ENCODE measurements around the gene MKI67. TPM values are rescaled to one million over a fixed set of nuclear protein-coding genes. Genes with fewer than 3 reads are reported as not detected.

The MKI67 gene
- polyA plus RNA-seq, 1 donor from 2014 or later = 0.16 TPM

DNA sequence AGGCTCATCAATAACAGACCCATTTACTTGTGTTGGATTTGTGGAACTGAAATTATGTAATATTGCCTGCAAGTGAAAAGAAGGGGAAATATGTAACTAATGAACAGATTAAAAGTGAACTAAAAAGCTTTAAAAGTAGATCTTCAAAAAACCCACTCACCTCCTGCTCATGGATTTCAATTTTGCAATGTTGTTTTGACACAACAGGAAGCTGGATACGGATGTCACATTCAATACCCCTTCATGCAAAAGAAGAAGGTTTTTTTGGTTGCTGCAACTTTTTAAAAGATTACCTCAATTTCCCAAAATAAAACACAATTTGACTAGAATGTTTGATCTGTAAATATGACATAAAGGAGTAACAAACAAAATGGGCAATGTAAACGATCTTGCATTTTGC lies 3.3 kb downstream of the MKI67 start:
- peaks cover 20% of the 10 kb centered on the region for H3K27me3 ChIP-seq (ENCODE audit: insufficient read depth, low read depth, low read length)
- H3F3A ChIP-seq (ENCODE audit: insufficient read depth, low read length, poor library complexity, severe bottlenecking) = no peaks in the 10 kb centered on the region
- no peak for TF ChIP-seq EP300 (conservative IDR thresholded peaks at IDR 0.05; ENCODE audit: poor library complexity, severe bottlenecking)
- TF ChIP-seq, protein P1, sequence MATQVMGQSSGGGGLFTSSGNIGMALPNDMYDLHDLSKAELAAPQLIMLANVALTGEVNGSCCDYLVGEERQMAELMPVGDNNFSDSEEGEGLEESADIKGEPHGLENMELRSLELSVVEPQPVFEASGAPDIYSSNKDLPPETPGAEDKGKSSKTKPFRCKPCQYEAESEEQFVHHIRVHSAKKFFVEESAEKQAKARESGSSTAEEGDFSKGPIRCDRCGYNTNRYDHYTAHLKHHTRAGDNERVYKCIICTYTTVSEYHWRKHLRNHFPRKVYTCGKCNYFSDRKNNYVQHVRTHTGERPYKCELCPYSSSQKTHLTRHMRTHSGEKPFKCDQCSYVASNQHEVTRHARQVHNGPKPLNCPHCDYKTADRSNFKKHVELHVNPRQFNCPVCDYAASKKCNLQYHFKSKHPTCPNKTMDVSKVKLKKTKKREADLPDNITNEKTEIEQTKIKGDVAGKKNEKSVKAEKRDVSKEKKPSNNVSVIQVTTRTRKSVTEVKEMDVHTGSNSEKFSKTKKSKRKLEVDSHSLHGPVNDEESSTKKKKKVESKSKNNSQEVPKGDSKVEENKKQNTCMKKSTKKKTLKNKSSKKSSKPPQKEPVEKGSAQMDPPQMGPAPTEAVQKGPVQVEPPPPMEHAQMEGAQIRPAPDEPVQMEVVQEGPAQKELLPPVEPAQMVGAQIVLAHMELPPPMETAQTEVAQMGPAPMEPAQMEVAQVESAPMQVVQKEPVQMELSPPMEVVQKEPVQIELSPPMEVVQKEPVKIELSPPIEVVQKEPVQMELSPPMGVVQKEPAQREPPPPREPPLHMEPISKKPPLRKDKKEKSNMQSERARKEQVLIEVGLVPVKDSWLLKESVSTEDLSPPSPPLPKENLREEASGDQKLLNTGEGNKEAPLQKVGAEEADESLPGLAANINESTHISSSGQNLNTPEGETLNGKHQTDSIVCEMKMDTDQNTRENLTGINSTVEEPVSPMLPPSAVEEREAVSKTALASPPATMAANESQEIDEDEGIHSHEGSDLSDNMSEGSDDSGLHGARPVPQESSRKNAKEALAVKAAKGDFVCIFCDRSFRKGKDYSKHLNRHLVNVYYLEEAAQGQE (IDR thresholded peaks at IDR 0.05; ENCODE audit: borderline replicate concordance) = no peak
- no peak for TF ChIP-seq EZH2 (IDR thresholded peaks at IDR 0.05; ENCODE audit: borderline replicate concordance, insufficient read depth, low read length, poor library complexity, severe bottlenecking)
- TF ChIP-seq TAF1 (IDR thresholded peaks at IDR 0.05; ENCODE audit: low read depth) = no peak
- no peak for TF ChIP-seq MXI1 (conservative IDR thresholded peaks at IDR 0.05; ENCODE audit: poor library complexity, severe bottlenecking)
- TF ChIP-seq SMC3 (conservative IDR thresholded peaks at IDR 0.05; ENCODE audit: poor library complexity) = no peak
- no peak for TF ChIP-seq CTCF (IDR thresholded peaks at IDR 0.05; ENCODE audit: poor library complexity, severe bottlenecking)
- TF ChIP-seq RAD21 (conservative IDR thresholded peaks at IDR 0.05) = no peak
- H3K9me2 ChIP-seq (ENCODE audit: insufficient read depth, low read length) = no peaks in the 10 kb centered on the region
- peaks cover 37% of the 10 kb centered on the region for H3K79me2 ChIP-seq (replicated peaks; ENCODE audit: insufficient read depth, low read length)
- H4K20me1 ChIP-seq (ENCODE audit: insufficient read depth) = no peaks in the 10 kb centered on the region
- H2AFZ ChIP-seq (ENCODE audit: low read depth, low read length) = no peak overlapping the region
- H3K9me3 ChIP-seq (ENCODE audit: low read length) = no peaks in the 10 kb centered on the region
- H3K9ac ChIP-seq (ENCODE audit: low read length) = no peak overlapping the region
- no peak overlapping the region for H3K27ac ChIP-seq (ENCODE audit: low read length)
- no peaks in the 10 kb centered on the region for H3K36me3 ChIP-seq (ENCODE audit: insufficient read depth, low read length)
- H3K4me3 ChIP-seq (ENCODE audit: low read length) = no peak overlapping the region
- no peak overlapping the region for H3K4me2 ChIP-seq (ENCODE audit: low read length)

DNA sequence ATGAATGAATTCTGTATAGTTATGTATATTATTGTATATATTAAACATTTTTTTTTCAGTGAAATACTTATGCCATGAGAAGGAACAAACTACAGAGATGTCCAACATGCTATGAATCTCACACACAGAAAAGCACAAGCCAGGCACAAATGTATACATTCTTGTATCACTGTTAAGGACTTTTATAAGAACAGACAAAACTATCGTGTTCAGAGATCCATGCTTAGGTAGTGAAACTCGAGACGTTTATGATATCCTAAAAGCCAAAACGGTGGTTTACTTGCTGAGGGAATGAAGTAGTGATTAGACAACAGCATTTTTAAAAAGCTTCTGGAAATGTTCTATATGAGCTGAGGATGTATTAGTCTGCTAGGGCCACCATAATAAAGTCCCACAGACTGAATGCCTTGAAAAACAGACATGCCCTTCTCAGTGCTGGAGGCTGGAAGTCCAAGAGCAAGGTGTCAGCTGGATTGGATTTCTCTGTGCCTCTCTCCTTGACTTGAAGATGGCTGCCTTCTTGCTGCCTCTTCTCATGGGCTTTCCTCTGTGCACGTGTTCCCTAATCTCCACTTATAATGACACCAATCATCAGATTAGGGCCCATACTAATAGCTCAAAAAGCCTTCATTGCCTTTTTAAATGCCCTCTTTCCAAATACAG lies 4.3 kb downstream of the MKI67 start:
- H3K9me2 ChIP-seq (ENCODE audit: insufficient read depth, low read length) = no peaks in the 10 kb centered on the region
- H3K79me2 ChIP-seq (replicated peaks; ENCODE audit: insufficient read depth, low read length) = peaks cover 37% of the 10 kb centered on the region
- no peak overlapping the region for H3K27ac ChIP-seq (ENCODE audit: low read length)
- no peak overlapping the region for H3K9ac ChIP-seq (ENCODE audit: low read length)
- TF ChIP-seq EP300 (conservative IDR thresholded peaks at IDR 0.05; ENCODE audit: poor library complexity, severe bottlenecking) = no peak
- no peak for TF ChIP-seq SMC3 (conservative IDR thresholded peaks at IDR 0.05; ENCODE audit: poor library complexity)
- no peak for TF ChIP-seq POLR2AphosphoS5 (IDR thresholded peaks at IDR 0.05)
- no peak for TF ChIP-seq EZH2 (IDR thresholded peaks at IDR 0.05; ENCODE audit: borderline replicate concordance, insufficient read depth, low read length, poor library complexity, severe bottlenecking)
- TF ChIP-seq CTCF (IDR thresholded peaks at IDR 0.05; ENCODE audit: poor library complexity, severe bottlenecking) = no peak
- TF ChIP-seq TAF1 (IDR thresholded peaks at IDR 0.05; ENCODE audit: low read depth) = no peak
- no peak for TF ChIP-seq MXI1 (conservative IDR thresholded peaks at IDR 0.05; ENCODE audit: poor library complexity, severe bottlenecking)
- no peak for TF ChIP-seq RAD21 (conservative IDR thresholded peaks at IDR 0.05)
- TF ChIP-seq, protein P1 (IDR thresholded peaks at IDR 0.05; ENCODE audit: borderline replicate concordance) = no peak
- no peak overlapping the region for H3K4me2 ChIP-seq (ENCODE audit: low read length)
- H3K27me3 ChIP-seq (ENCODE audit: insufficient read depth, low read depth, low read length) = peaks cover 17% of the 10 kb centered on the region
- no peak overlapping the region for H3K4me3 ChIP-seq (ENCODE audit: low read length)
- H2AFZ ChIP-seq (ENCODE audit: low read depth, low read length) = no peak overlapping the region
- H3K9me3 ChIP-seq (ENCODE audit: low read length) = no peaks in the 10 kb centered on the region
- no peaks in the 10 kb centered on the region for H3K36me3 ChIP-seq (ENCODE audit: insufficient read depth, low read length)
- H3F3A ChIP-seq (ENCODE audit: insufficient read depth, low read length, poor library complexity, severe bottlenecking) = no peaks in the 10 kb centered on the region
- no peaks in the 10 kb centered on the region for H4K20me1 ChIP-seq (ENCODE audit: insufficient read depth)
